Astrocyte of the cerebellum (primary cell): Measurements from ENCODE around the gene LIN7B.
"Not testable (repeated sequence)": the region's sequence is repeated elsewhere in the genome, so short reads cannot be mapped to it uniquely, and the experiment has no call there.

Source experiments
- DNase-seq: peaks from one replicate; pipeline ENCODE4 v3.0.0-alpha.2; 2011; ENCODE audit warnings: low read depth
- H3K4me3 ChIP-seq: 2 replicates; pipeline ENCODE4 v1.5.1; 2011; ENCODE audit warnings: mild to moderate bottlenecking, low read depth, low read length, moderate library complexity
- in situ Hi-C: cut with HindIII; loops from 2 replicates; pipeline ENCODE4 v1.10.0; 2017; ENCODE audit warnings: low sequenced_read_pairs
- TF ChIP-seq, protein P1 (sequence below): IDR thresholded peaks from 2 replicates; pipeline ENCODE4 v1.5.1; 2012; ENCODE audit warnings: low read length, low read depth, moderate library complexity, mild to moderate bottlenecking; ENCODE audit errors: missing control alignments

The LIN7B gene

DNA sequence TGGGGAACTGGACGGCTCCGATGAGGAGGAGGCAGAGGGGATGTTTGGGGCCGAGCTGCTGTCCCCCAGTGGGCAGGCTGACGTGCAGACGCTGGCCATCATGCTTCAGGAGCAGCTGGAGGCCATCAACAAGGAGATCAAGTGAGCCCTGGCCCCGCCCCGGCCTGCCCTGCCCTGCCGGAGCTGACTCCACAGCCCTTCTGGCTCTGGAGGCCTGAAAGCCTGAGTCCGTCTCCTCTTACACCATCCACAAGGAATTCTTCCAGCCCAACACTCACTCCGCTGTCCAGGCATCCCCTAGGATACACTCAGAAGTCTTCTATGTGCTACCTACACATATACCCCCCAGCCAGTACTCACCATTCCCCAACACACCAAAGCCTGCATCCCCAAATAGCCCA, 22.6 kb downstream of the LIN7B start:
- no peak for DNase-seq
- in situ Hi-C loops = no loop called here
- TF ChIP-seq, protein P1, sequence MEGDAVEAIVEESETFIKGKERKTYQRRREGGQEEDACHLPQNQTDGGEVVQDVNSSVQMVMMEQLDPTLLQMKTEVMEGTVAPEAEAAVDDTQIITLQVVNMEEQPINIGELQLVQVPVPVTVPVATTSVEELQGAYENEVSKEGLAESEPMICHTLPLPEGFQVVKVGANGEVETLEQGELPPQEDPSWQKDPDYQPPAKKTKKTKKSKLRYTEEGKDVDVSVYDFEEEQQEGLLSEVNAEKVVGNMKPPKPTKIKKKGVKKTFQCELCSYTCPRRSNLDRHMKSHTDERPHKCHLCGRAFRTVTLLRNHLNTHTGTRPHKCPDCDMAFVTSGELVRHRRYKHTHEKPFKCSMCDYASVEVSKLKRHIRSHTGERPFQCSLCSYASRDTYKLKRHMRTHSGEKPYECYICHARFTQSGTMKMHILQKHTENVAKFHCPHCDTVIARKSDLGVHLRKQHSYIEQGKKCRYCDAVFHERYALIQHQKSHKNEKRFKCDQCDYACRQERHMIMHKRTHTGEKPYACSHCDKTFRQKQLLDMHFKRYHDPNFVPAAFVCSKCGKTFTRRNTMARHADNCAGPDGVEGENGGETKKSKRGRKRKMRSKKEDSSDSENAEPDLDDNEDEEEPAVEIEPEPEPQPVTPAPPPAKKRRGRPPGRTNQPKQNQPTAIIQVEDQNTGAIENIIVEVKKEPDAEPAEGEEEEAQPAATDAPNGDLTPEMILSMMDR = no peak
- H3K4me3 ChIP-seq = no peak overlapping the region

DNA sequence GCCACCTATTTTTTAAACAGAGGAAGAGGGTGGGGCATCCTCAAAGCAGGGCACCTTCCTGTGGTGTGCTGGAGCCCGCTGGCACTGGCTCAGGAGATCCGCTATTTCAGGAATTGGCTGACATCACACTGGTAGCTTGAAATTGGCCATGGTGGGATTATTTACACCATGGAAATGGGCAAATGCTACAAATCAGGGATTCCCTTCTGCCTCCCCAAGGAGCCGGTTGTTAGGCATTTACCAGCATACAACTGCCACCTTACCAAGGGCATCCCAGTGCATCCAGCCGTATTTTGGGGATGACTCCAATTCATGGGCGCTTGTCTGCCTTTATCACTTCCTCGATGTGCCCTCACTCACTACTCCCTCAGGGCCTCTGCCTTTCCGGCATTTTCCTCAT, 26.8 kb downstream of the LIN7B start:
- no peak for DNase-seq
- TF ChIP-seq, protein P1 = no peak
- H3K4me3 ChIP-seq = no peak overlapping the region
- in situ Hi-C loops = no loop called here

DNA sequence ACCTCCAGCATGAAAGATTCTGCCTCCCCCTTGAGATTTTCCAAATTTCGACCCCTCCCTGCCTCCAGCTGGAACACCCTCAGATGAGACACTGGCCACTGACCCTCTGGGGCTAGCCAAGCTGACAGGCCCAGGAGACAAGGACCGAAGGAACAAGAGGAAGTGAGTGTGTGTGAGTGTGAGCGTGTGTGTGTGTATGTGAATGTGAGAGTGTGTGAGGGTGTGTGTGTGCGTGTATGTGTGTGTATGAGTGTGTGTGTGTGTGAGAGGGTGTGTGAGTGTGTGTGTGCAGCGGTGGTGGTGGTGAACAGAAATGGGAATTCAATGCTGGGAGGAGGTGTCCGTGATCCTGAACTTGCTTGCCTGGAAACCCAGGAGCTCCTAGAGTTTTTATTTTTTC, 27.2 kb downstream of the LIN7B start:
- in situ Hi-C loops = no loop called here
- no peak overlapping the region for H3K4me3 ChIP-seq
- TF ChIP-seq, protein P1 = no peak
- DNase-seq = no peak

DNA sequence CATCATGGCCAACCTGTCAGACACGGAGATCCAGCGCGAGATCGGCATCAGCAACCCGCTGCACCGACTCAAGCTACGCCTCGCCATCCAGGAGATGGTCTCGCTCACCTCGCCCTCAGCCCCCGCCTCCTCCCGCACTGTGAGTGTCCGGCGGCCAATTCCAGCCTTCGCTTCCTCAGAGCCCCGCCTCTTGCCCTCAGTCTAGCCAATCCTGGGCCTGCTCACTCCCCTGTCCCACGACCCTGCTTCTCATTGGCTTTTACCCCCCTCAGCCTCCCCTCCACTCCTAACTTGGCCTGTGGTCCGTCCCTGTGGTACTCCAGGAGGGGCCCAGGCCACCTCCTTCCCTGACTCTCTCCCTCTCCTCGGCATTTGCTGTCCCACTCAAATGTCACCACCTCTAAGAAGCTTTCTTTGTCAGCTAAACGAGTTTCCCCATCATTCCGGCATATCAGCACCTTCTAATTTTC, 28.7 kb downstream of the LIN7B start:
- in situ Hi-C loops = no loop called here

DNA sequence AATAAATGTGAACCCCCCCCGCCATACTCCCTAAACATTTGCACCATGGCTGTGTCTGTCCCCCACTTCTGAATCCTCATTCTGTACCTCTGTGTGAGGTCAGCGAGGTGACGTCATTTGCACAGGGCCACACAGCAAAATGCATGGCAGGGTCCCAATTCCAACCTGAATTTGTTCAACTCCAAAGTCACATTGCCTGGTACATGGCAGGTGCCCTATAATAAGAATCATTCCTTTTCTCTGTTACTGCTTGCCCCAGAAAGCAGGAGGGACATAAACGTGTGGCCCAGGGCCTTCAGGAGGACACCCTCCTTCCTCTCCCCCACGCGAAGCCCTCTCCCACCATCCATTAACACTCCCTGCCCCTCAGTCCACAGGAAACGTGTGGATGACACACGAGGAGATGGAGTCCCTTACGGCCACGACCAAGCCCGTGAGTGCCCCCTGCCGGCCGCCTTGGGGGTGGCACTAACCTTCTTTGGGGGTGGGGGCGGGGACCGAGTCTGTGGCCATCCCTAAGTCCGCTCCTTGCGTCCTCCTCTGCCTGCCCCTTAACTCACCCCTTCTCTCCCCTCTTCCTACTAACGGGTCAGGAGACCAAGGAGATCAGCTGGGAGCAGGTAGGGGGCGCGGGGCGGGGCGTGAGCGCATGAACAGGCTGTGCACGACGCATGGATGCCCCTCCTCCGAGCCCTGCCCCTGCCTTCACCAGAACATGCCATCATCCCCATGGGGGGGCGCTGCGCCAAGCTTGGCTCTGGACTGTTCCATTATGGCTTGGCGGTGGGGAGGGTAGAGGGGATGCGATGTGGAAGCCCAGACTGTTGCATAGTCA, 31.6 kb downstream of the LIN7B start:
- in situ Hi-C loops = no loop called here
- DNase-seq = no peak
- TF ChIP-seq, protein P1 = peak; percentile 79
- peak overlapping the region; percentile 14 for H3K4me3 ChIP-seq

More for the DNA sequence above, 28.7 kb downstream of the LIN7B start:
- peak; percentile 75 for DNase-seq
- H3K4me3 ChIP-seq = peak overlapping the region; percentile 67
- TF ChIP-seq, protein P1 = no peak

DNA sequence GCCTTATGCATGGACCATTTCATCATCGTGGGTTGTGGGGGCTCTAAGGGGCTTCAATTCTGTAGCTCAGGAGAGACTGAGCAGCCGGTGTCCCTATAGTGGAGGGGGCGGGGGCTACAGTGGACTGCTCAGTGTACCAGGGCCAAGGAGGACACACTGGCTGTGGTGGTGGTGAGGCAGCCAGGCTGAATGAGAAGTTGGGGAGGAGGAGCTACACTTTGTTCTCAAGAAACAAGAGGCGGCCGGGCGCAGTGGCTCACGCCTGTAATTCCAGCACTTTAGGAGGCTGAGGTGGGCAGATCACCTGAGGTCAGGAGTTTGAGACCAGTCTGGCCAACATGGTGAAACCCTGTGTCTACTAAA, 32.2 kb downstream of the LIN7B start:
- DNase-seq, in situ Hi-C loops: not testable (repeated sequence)
- H3K4me3 ChIP-seq = peak overlapping the region; percentile 14

DNA sequence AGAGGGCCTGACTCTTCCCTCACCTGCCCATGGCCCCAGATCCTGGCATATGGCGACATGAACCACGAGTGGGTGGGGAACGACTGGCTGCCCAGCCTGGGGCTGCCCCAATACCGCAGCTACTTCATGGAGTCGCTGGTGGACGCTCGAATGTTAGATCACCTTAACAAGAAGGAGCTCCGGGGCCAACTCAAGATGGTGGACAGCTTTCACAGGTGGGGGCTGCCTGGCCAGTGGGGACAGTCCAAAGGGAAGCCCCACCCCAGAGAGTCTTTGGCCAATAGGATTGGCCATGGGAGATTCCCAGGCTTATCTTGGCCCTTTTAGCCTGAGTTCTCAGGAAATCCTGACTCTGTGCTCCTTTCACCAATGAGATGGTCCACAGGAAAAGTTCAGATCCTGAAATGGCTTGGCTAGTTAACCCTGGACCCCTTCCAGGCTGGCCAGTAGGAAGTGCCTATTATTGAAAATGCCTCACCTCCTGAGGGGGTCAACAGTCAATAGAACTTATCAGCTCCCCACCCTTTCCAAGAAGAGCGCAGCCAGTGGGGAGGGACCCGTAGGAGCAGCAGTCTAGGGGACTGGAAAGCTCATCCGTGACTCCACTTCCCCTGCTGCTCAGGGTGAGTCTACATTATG, 34.0 kb downstream of the LIN7B start:
- no peak overlapping the region for H3K4me3 ChIP-seq
- in situ Hi-C loops = no loop called here
- TF ChIP-seq, protein P1 = no peak
- no peak for DNase-seq
